ENCODE results near the gene TMEM14A. TPM values are rescaled to one million over a fixed set of nuclear protein-coding genes. Genes with fewer than 3 reads are reported as not detected.

Gene TMEM14A
- total RNA-seq, 2 donors from 2014 or later: 9.2 to 12.6 TPM

DNA sequence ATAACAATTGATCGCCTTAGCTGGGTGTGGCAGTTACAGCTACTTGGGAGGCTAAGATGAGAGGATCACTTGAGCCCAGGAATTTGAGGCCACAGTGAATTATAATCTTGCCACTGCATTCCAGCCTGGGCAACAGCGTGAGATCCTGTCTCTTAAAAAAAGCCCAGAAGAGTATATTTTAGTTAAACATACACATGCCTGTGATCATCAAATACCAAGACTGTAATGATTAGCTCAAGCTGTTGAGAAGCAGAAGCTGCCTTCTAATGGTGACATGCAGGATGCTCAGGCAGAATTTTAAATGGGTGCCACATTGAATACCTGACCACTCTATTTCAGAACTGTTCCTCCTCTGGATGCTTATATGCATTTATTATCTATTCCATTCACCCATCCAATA, 8.9 kb upstream of the TMEM14A start:
- Histone ChIP-seq H3K27ac (ENCODE audit: low read depth, low read length) (no peak overlapping the region), H3K27me3 (ENCODE audit: control insufficient read depth, insufficient read depth, low read length, poor library complexity, severe bottlenecking) (no peaks in the 10 kb centered on the region), H3K4me1 (ENCODE audit: control insufficient read depth, insufficient read depth, low read length) (peaks cover 7% of the 10 kb centered on the region), H3K9me3 (ENCODE audit: control insufficient read depth, low read length) (peaks cover 12% of the 10 kb centered on the region), H3K4me3 (ENCODE audit: low read length) (no peak overlapping the region), H3K9ac (ENCODE audit: extremely low read depth, low read length, poor library complexity, severe bottlenecking) (no peak overlapping the region), H3K36me3 (ENCODE audit: control insufficient read depth, insufficient read depth, low read length) (peaks cover 4% of the 10 kb centered on the region)
- peaks cover 1% of the 10 kb centered on the region for H3K27me3 Mint-ChIP-seq (ENCODE audit: insufficient read depth)
- peaks cover 12% of the 10 kb centered on the region for H3K4me1 Mint-ChIP-seq
- 81 to 92% methylated on average over 2 of the region's 2 CpGs for WGBS, 2 experiments (ENCODE audit: insufficient coverage in 1 of 2, insufficient read length in 1 of 2)
- H3K27ac Mint-ChIP-seq: no peak overlapping the region
- TF ChIP-seq, protein P1, sequence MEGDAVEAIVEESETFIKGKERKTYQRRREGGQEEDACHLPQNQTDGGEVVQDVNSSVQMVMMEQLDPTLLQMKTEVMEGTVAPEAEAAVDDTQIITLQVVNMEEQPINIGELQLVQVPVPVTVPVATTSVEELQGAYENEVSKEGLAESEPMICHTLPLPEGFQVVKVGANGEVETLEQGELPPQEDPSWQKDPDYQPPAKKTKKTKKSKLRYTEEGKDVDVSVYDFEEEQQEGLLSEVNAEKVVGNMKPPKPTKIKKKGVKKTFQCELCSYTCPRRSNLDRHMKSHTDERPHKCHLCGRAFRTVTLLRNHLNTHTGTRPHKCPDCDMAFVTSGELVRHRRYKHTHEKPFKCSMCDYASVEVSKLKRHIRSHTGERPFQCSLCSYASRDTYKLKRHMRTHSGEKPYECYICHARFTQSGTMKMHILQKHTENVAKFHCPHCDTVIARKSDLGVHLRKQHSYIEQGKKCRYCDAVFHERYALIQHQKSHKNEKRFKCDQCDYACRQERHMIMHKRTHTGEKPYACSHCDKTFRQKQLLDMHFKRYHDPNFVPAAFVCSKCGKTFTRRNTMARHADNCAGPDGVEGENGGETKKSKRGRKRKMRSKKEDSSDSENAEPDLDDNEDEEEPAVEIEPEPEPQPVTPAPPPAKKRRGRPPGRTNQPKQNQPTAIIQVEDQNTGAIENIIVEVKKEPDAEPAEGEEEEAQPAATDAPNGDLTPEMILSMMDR (conservative IDR thresholded peaks at IDR 0.05): no peak
- no peak overlapping the region for H3K4me3 Mint-ChIP-seq
- peaks cover 14% of the 10 kb centered on the region for H3K9me3 Mint-ChIP-seq
- DNase-seq: no peak
- peaks cover 5% of the 10 kb centered on the region for H3K36me3 Mint-ChIP-seq (ENCODE audit: low read depth)

DNA sequence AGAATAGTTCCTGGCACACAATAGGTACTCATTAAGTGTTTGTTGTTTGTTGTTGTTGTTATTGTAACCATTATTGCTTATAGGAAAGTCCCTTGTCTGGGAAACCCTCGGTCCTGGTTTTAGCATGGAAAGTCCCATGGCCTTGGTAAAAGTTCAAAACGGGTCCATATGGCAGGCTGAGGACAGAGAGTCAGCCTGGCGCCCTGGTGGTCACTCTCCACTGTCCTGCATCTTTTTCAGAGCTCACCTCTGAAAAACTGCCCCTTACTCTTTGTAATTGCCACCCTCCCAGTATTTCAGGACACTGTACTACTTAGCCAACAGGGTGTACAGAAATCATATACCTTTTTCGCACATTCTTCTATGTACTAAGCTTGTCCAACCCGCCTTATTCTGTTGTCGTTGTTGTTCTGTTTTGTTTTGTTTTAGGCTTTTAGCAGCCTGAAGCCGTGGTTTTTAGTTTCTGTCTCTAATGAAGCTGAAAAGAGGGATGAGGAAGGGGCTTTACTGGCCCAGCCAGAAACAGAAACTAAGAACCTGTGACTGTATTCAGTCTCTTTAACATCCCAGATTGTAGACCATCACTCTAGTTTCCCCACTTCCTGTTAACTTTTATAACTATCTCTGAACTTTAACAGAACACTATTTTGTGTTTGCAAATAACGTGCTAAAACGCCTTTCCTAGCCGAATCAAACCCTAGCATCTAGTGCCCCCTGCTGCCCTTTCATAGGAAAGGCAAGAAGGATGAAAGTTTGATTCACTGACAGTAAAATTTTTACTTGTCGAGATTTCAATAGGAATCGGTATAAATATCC, 7.6 kb upstream of the TMEM14A start:
- Histone ChIP-seq H3K4me1 (ENCODE audit: control insufficient read depth, insufficient read depth, low read length) (peaks cover 7% of the 10 kb centered on the region), H3K27ac (ENCODE audit: low read depth, low read length) (no peak overlapping the region), H3K36me3 (ENCODE audit: control insufficient read depth, insufficient read depth, low read length) (peaks cover 9% of the 10 kb centered on the region), H3K4me3 (ENCODE audit: low read length) (peak overlapping the region; percentile 95), H3K9ac (ENCODE audit: extremely low read depth, low read length, poor library complexity, severe bottlenecking) (peak overlapping the region; percentile 31), H3K27me3 (ENCODE audit: control insufficient read depth, insufficient read depth, low read length, poor library complexity, severe bottlenecking) (no peaks in the 10 kb centered on the region), H3K9me3 (ENCODE audit: control insufficient read depth, low read length) (peaks cover 1% of the 10 kb centered on the region)
- TF ChIP-seq, protein P1 (conservative IDR thresholded peaks at IDR 0.05): peak; percentile 97
- H3K4me3 Mint-ChIP-seq: no peak overlapping the region
- 0 to 34% methylated on average over 1 to 12 of the region's 12 CpGs for WGBS, 2 experiments (ENCODE audit: insufficient coverage in 1 of 2, insufficient read length in 1 of 2)
- no peak overlapping the region for H3K27ac Mint-ChIP-seq
- H3K4me1 Mint-ChIP-seq: peaks cover 12% of the 10 kb centered on the region
- no peaks in the 10 kb centered on the region for H3K27me3 Mint-ChIP-seq (ENCODE audit: insufficient read depth)
- H3K9me3 Mint-ChIP-seq: peaks cover 2% of the 10 kb centered on the region
- peak; percentile 61 for DNase-seq
- H3K36me3 Mint-ChIP-seq (ENCODE audit: low read depth): peaks cover 14% of the 10 kb centered on the region

DNA sequence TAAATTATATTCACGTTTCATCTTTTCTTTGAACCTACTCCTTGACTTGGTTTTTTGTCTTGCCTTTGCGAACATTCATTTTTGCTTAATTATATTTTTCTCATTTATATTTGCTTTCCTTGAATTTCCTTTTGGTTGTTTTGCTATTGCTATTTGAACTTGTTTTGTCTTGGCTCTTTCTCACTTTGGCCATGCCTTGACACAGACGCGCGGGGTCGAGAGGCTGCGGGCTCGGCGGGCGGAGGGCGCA, 7.1 kb upstream of the TMEM14A start:
- no peak for DNase-seq
- Histone ChIP-seq H3K9me3 (ENCODE audit: control insufficient read depth, low read length) (no peaks in the 10 kb centered on the region), H3K4me1 (ENCODE audit: control insufficient read depth, insufficient read depth, low read length) (peaks cover 7% of the 10 kb centered on the region), H3K4me3 (ENCODE audit: low read length) (peak overlapping the region; percentile 95), H3K36me3 (ENCODE audit: control insufficient read depth, insufficient read depth, low read length) (peaks cover 9% of the 10 kb centered on the region), H3K27me3 (ENCODE audit: control insufficient read depth, insufficient read depth, low read length, poor library complexity, severe bottlenecking) (no peaks in the 10 kb centered on the region), H3K9ac (ENCODE audit: extremely low read depth, low read length, poor library complexity, severe bottlenecking) (peak overlapping the region; percentile 31), H3K27ac (ENCODE audit: low read depth, low read length) (no peak overlapping the region)
- no peak overlapping the region for H3K27ac Mint-ChIP-seq
- peaks cover 12% of the 10 kb centered on the region for H3K4me1 Mint-ChIP-seq
- TF ChIP-seq, protein P1 (conservative IDR thresholded peaks at IDR 0.05): peak; percentile 35
- H3K4me3 Mint-ChIP-seq: no peak overlapping the region
- no peaks in the 10 kb centered on the region for H3K27me3 Mint-ChIP-seq (ENCODE audit: insufficient read depth)
- peaks cover 20% of the 10 kb centered on the region for H3K36me3 Mint-ChIP-seq (ENCODE audit: low read depth)
- H3K9me3 Mint-ChIP-seq: no peaks in the 10 kb centered on the region
- WGBS, 2 experiments (ENCODE audit: insufficient coverage in 1 of 2, insufficient read length in 1 of 2): 0 to 1% methylated on average over 9 to 11 of the region's 11 CpGs

All from endodermal cell (in vitro differentiated cells).